NCI-H524 treated with DMSO at 0.1 percent for 48 hours (cell line): ENCODE data around the gene PTPN23.
"Not testable (repeated sequence)": the region's sequence is repeated elsewhere in the genome, so short reads cannot be mapped to it uniquely, and the experiment has no call there.

ENCODE experiments used
- DNase-seq: peaks from one replicate; lab custom pipeline; 2025; lab: John Stamatoyannopoulos, UW

PTPN23 gene

DNA sequence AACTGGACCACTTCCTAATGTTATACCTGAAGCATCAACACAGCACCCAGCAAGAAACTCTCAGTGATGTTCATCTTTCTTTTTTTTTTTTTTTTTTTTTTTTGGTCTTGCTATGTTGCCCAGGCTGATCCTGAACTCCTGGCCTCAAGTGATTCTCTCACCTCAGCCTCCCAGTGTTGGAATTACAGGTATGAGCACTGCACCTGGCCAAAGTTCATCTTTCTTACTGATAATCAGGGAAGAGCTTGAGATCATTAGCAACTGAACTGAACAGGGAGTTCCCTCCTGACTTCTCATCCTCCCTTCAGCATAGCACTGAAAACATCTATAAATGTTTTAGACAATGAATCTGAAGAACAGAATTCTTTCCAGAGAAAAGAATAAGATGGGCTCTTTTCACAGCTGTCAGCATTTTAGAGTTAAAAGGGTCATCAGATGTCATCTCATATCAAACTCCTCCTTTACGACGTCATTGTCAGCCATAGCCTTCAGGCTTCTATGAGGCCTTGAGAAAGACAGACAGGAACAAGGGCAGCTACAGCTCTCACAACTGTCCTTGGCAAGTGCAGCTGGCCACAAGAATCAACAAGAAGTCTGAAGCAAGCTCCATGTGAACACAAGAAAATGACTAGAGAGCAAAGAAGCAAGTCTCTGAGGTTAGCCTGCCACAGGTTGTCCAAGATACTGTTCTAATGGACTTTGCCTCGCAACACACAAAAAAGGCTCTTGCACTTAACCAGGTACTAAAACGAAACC, 61.2 kb downstream of the PTPN23 start:
- DNase-seq: no peak

DNA sequence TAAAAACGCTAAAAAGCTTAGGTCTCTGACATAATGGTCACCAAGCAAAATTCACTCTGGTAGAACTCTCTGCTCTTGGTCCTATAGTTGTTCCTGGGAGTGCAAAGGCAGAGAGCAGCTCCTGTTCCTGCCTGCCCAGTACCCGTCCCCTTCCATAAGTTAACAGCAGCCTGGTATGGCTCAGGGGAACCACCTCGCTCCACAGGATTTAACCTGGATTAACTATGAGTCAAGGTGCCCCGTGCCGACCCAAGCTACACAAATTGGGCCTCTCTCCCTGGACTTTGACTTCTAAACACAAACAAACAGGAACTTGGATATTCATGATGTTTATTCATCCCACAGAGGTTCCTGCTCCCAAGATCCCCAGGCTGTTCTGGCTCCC, 62.8 kb downstream of the PTPN23 start:
- no peak for DNase-seq

DNA sequence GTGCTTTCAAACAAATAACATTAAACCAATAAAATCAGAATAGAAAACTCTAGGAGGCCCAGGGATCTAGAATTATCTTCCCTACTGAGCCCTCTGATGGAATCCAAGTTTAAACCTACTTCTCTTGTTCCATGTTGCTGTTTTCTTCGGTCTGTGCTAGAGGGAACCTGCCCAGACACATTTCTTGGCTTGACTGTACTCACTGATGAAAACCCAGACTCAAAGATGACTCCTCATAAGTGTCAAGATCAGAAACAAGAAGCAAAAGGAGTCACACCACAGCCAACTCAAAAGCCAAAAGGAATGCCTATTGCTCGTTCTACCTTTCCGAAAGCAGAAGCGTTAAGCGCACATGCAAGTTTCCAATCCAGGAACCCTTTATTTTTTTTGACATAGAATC, 63.3 kb downstream of the PTPN23 start:
- no peak for DNase-seq

GRCh38 chr3:47452453-47453215, 71.8 kb downstream of the PTPN23 start:
- DNase-seq: no peak

DNA sequence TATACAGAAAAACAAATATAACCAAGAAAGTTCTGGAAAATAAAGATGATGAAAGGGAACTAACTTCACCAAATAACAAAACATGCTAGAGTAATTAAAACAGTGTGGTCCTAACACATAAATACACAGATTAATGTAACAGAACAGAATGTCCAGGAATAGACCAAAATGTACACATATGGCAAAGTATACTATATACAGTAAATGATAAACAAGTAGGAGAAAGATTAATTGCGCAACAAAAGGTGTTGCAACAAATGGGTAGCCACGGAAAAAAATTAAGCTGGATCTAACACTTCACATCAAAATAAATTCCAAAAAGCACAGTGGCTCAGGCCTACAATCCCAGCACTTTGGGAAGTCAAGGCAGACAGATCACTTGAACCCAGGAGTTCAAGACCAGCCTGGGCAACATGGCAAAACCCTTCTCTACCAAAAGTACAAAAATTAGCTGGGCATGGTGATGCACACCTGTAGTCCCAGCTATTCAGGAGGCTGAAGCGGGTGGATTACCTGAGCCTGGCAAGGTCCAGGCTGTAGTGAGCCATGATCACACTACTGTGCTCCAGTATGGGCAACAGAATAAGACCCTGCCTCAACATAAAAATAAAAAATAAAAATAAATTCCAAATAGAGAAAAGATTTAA, 75.1 kb downstream of the PTPN23 start:
- no peak for DNase-seq

- no peak for DNase-seq
Observed at GRCh38 chr3:47456984-47457383, 76.2 kb downstream of the PTPN23 start.

GRCh38 chr3:47459534-47460085, 78.8 kb downstream of the PTPN23 start:
- not testable (repeated sequence) for DNase-seq
